Psoas muscle (tissue), 8 donors: ENCODE measurements around the gene BNIP3. TPM values are rescaled to one million over a fixed set of nuclear protein-coding genes. Genes with fewer than 3 reads are reported as not detected.
"Not testable (repeated sequence)": the region's sequence is repeated elsewhere in the genome, so short reads cannot be mapped to it uniquely, and the experiment has no call there.

Experiments
- ATAC-seq, 4 donors: fragments of 200-7000 bp; cut with Tn5 transposase; one replicate each; pipeline ENCODE4 v1.9.1; 2020; ENCODE audit warnings: moderate library complexity in 3 of 4, mild to moderate bottlenecking in 2 of 4
- DNase-seq, 2 donors: peaks; one replicate each; pipeline ENCODE4 v3.0.0-alpha.2; 2020
- H3K27ac ChIP-seq: fragments of 200-600 bp; one replicate; pipeline ENCODE4 v1.8.0; 2022
- H3K27me3 ChIP-seq, 3 donors: fragments of 200-600 bp in 1 of 3; one replicate each; pipeline versions ENCODE4 v1.6.1 to v1.8.0; 2013 to 2022; ENCODE audit warnings: low read length in 2 of 3, mild to moderate bottlenecking in 2 of 3, moderate library complexity in 1 of 3; ENCODE audit not compliant: insufficient read depth in 3 of 3
- H3K36me3 ChIP-seq, 2 donors: fragments of 200-600 bp in 1 of 2; one replicate each; pipeline versions ENCODE4 v1.6.1 to v1.8.0; 2013 to 2022; ENCODE audit warnings: low read depth in 1 of 2, mild to moderate bottlenecking in 1 of 2, moderate library complexity in 1 of 2; ENCODE audit not compliant: insufficient read depth in 1 of 2
- H3K4me1 ChIP-seq: fragments of 200-600 bp; one replicate; pipeline ENCODE4 v1.8.0; 2022
- H3K4me3 ChIP-seq: fragments of 200-600 bp; one replicate; pipeline ENCODE4 v1.8.0; 2022; ENCODE audit warnings: mild to moderate bottlenecking
- H3K9me3 ChIP-seq: fragments of 200-600 bp; one replicate; pipeline ENCODE4 v1.8.0; 2022
- CTCF ChIP-seq: fragments of 200-600 bp; IDR thresholded peaks from one replicate; pipeline ENCODE4 v1.8.0; 2022; ENCODE audit warnings: antibody characterized with exemption
- WGBS, 3 donors: extraction: QIAGEN DNeasy Blood & Tissue Kit; methylation state at CpG; one replicate each; pipeline versions ENCODE4 v1.1.6 to v1.1.7; 2013; 5-methylcytosine and 5-hydroxymethylcytosine counted together
- intact Hi-C, 2 donors: fragments of 100-400 bp; cut with DNase I; formaldehyde crosslinking; loops; one replicate each; pipeline versions ENCODE4 v1.11.0 to v1.14.2; 2022
- polyA plus RNA-seq, 3 donors: library from polyadenylated mRNA; stranded (reverse); fragments of 200-250 nt; gene quantifications; one replicate each; pipeline ENCODE4 v1.2.3, GENCODE V29; 2013
- total RNA-seq, 4 donors: library from RNA; stranded (reverse); fragmentation: NEBNext Ultra II Directional in 2 of 4; extraction: Animal tissue kit (Norgen Biotek cat#: 25700) in 2 of 4; gene quantifications; one replicate each; pipeline versions ENCODE4 v1.2.1 to v1.2.4, GENCODE V29; 2021 to 2023
- donor health status: healthy with polysubstance abuse.
- donor health status: DM: no; HTN: no; CAD: no; lungs with moderate emphysema.
- donor health status: Bipolar disorder and iron deficiency.
- donor health status: healthy.
- donor health status: DM: yes; HTN: yes; CAD: no.
- donor health status: DM: no; HTN: no; CAD: no.
- donor health status: DM: no; HTN: no; CAD: no.
- donor health status: DM: yes; HTN: yes; CAD: no.

Gene BNIP3
- total and polyA plus RNA-seq, 7 donors = 85.9 to 210 (median 149) TPM

GRCh38 chr10:131923038-131923756 lies 58.5 kb downstream of the BNIP3 start:
- Histone ChIP-seq H3K27me3 (no peaks in the 10 kb centered on the region), H3K4me1 (peaks cover 28% of the 10 kb centered on the region), H3K9me3 (peaks cover 13% of the 10 kb centered on the region), H3K27ac (no peak overlapping the region), H3K36me3 (no peaks in the 10 kb centered on the region), H3K4me3 (no peak overlapping the region)
- whole genome bisulfite sequencing, 3 donors = 77 to 88% (median 80%) methylated on average over 11 of the region's 11 CpGs
- DNase-seq (no peak), ATAC-seq (peak in 3 of 4 donors; percentile 47 to 62 (median 57))
- no peak for TF ChIP-seq CTCF
- intact Hi-C loops = no loop called here

- Histone ChIP-seq H3K4me3 (no peak overlapping the region), H3K27me3 (no peaks in the 10 kb centered on the region), H3K36me3 (no peaks in the 10 kb centered on the region), H3K9me3 (peaks cover 13% of the 10 kb centered on the region), H3K4me1 (peaks cover 25% of the 10 kb centered on the region), H3K27ac (no peak overlapping the region)
- ATAC-seq (peak in 2 of 4 donors; percentile 27 to 32), DNase-seq (no peak)
- WGBS, 3 donors = 63 to 73% (median 68%) methylated on average over 8 of the region's 8 CpGs
- no peak for TF ChIP-seq CTCF
- intact Hi-C loops = no loop called here
Measured at GRCh38 chr10:131921184-131921583, 60.5 kb downstream of the BNIP3 start.

GRCh38 chr10:131920693-131921092 lies 61.0 kb downstream of the BNIP3 start:
- H3K36me3 ChIP-seq = no peaks in the 10 kb centered on the region
- DNase-seq = no peak
- peaks cover 12% of the 10 kb centered on the region for H3K9me3 ChIP-seq
- H3K27ac ChIP-seq = no peak overlapping the region
- no peak overlapping the region for H3K4me3 ChIP-seq
- TF ChIP-seq CTCF = no peak
- peaks cover 29% of the 10 kb centered on the region for H3K4me1 ChIP-seq
- WGBS, 3 donors = 85 to 92% (median 87%) methylated on average over 5 of the region's 5 CpGs
- no peaks in the 10 kb centered on the region for H3K27me3 ChIP-seq
- intact Hi-C loops = no loop called here
- no peak for ATAC-seq

- WGBS, 3 donors = 87 to 92% (median 91%) methylated on average over 11 of the region's 11 CpGs
- Histone ChIP-seq H3K4me3 (no peak overlapping the region), H3K27me3 (no peaks in the 10 kb centered on the region), H3K36me3 (no peaks in the 10 kb centered on the region), H3K27ac (no peak overlapping the region), H3K9me3 (peaks cover 6% of the 10 kb centered on the region), H3K4me1 (peaks cover 29% of the 10 kb centered on the region)
- intact Hi-C loops = no loop called here
- DNase-seq (no peak), ATAC-seq (no peak)
- TF ChIP-seq CTCF = no peak
Measured at GRCh38 chr10:131920151-131920550, 61.6 kb downstream of the BNIP3 start.

- H3K36me3 ChIP-seq, H3K9me3 ChIP-seq, H3K27me3 ChIP-seq, ATAC-seq, H3K4me3 ChIP-seq, intact Hi-C loops, H3K27ac ChIP-seq, DNase-seq: not testable (repeated sequence)
- 94 to 97% (median 95%) methylated on average over 14 of the region's 14 CpGs for WGBS, 3 donors
- peaks cover 25% of the 10 kb centered on the region for H3K4me1 ChIP-seq
Measured at GRCh38 chr10:131919461-131919860, 62.3 kb downstream of the BNIP3 start.

Other genes with a start within 250 kb of the BNIP3 start
- 10 to 100 TPM; 19.2 to 47.4 (median 33.0) TPM for gene PPP2R2D, start 80.9 kb downstream of the BNIP3 start, total RNA-seq
- 10 to 100 TPM; 23.0 to 27.3 (median 25.7) TPM for gene PPP2R2D, start 80.9 kb downstream of the BNIP3 start, polyA plus RNA-seq
- gene JAKMIP3, start 84.0 kb upstream of the BNIP3 start, total RNA-seq = 1 to 10 TPM in 1 of 4 donors, under 1 TPM in 3; 0.49 to 1.7 (median 0.54) TPM
- under 1 TPM; 0.12 to 0.86 (median 0.37) TPM for gene JAKMIP3, start 84.0 kb upstream of the BNIP3 start, polyA plus RNA-seq
- gene DPYSL4, start 205.0 kb upstream of the BNIP3 start, total RNA-seq = 1 to 10 TPM in 1 of 4 donors, under 1 TPM in 3; 0.82 to 1.4 (median 0.85) TPM
- under 1 TPM; 0.30 to 0.39 (median 0.36) TPM for gene DPYSL4, start 205.0 kb upstream of the BNIP3 start, polyA plus RNA-seq